GM21737 (cell line): ENCODE measurements around the gene MYO1F.

Experiments
- ATAC-seq: cut with Tn5 transposase; IDR thresholded peaks from one replicate; pipeline ENCODE4 v1.9.1; 2021; ENCODE audit warnings: mild to moderate bottlenecking, moderate library complexity; ENCODE audit not compliant: unreplicated experiment

The MYO1F gene

DNA sequence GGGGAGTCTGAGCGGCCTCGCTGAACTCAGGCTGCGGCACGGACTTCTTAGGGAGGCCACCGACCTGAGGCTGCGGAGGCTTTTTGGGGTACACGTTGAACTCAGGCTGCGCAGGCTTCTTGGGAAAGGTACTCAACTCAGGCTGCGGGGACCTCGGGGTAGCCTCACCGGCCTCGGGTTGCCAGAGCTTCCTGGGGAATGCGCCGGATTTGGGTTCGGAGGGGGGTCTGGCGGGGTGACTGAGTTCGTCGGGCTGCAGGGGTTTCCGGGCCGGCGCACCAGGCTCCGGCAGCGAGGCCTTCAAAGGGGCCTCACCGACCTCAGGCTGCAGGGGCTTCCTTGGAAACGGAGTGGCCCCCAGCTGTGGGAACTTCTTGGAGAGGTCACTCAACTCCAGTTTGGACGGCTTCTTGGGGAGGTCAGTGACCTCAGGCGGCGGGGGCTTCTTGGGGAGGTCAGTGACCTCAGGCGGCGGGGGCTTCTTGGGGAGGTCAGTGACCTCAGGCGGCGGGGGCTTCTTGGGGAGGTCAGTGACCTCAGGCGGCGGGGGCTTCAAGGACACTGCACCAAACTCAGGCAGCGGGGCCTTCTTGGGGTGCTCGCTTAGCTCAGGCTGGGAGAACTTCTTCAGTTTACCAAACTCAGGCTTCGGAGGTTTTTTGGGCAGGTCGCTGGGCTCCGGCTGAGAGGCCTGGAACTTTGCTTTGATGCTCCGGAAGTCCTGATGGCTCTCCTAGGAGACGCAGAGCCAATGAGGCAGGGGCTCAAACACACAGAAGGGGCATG lies 78.0 kb downstream of the MYO1F start:
- ATAC-seq: no peak

DNA sequence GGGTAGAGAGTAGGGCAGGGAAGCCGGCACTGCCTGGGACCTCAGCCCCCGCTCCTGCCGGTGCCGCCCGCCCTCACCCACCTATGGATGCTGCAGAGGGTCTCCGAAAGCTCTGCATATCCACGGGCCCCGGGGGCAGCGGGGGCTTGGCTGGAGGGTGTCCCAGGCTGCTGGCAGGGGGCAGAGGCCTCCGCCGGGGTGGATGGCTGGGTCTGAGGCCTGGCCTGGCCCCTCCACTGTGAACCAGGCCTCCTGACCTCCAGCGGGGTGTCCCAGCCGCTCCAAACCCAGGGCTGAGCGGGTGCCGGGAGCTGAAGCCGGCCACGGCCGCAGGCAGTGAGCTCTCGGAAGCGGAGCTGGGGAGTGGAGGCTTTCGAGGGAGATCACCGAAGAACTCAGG lies 78.9 kb downstream of the MYO1F start:
- no peak for ATAC-seq

DNA sequence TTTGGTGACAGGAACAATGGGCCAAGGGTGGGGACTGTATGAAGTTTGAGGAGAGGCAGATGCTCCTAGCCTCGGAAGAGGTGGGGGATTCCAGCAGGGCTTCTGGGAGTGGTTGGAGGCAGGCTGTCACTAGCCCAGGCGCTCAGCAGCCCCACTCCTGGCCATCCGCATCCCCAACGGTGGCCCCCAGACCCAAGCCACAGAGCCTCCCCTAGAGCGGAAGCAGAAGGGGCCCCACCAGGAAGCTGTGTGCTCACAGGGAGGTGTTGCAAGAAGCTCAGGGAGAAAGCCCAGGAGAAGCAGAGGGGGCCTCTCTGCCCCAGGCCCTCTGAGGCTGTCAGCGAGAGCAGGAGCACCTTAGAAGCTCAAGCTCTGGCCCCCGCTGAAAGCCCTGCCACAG lies 83.1 kb downstream of the MYO1F start:
- no peak for ATAC-seq

DNA sequence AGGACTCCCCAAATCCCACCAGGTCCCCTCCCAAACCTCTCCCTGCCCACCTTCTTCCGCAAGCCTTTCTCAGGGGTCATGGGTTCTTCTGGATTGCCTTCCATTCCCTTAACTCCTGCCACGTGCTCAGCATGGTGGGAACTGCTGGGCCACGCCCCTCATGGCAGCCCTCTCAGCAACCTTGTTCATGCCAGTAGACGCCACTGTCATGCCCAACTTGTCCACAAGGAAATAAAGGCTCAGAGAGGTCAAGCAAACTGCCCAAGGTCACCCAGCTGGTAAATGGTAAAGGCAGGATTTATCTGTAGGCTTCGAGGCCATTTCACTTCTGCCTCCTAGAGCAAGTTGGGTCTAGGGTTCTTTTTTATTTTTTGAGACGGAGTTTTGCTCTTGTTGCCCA lies 85.7 kb downstream of the MYO1F start:
- ATAC-seq: no peak

DNA sequence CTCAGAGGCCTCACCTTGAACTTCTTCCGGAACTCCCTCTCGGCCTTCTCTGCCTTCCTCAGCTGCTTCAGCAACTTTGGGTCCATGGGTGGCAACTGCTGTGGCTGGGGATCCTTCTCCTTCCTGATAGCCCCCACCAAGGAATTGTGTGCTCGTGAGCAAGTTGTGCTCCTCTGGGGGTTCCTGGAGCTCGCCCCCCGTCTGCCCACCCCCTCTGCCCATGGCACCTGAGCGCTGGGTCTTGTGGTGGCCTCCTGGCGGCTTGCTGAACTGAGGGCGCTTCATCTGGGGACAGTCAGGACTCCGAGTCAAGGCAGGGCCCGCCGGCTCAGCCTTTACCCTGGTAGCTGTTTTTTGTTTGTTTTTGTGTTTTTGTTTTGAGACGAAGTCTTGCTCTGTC lies 86.4 kb downstream of the MYO1F start:
- no peak for ATAC-seq

DNA sequence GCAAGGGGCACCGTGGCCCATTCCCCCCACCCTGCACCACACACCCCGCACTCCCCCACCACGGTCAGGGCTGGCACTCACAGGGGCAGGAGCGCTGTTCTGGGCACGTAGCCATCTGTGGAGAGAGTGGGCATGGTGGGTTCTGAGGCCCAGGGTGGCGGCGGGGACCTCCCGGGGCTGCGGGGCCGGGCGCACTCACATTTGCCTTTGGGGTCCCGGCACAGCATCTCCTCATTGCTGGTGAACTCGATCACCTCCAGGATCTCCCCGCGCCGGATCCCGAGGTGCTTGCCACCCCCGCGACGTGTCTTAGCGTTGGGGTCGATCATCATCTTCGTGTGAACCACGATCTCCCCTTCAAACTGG lies 86.9 kb downstream of the MYO1F start:
- ATAC-seq: no peak

DNA sequence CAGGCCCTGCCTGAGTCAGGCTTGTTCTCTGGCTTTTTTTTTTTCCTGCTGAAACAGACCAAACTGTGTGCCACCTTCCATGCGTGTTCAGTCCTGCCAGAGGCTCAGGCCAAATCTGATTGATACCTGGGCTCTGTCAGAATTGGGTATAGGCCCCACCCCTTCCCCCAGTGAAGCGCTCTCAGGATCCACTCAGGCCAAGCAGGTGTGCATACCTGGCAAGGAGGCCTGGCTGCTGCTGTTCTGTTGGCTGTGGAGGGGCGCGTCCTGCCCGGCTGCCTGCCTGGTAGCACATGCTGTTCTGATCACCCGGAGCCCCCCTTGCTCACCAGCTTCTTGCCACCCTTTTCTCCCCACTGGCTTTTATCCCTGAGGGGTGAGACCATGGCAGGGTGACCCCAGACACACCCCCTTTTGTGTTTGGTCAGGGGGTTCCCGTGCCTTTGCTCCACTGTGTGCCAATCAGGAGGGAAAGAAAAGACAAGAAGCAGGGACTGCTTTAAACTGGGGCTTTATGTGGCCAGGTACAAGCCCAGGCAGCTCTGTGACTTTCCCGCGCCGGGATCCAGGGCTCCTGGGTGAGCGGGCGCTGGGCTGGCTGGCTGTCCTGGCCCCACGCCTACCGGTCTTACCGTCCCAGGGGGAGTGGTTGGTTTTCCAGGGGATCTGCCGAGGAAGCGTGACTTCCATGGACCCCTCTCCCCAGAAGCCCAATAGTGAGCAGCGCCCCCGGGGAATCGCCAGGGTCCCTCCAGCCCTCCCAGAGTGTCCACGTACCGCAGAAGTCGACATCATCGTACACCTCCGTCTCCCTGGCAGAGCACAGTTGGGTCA lies 87.5 kb downstream of the MYO1F start:
- no peak for ATAC-seq

DNA sequence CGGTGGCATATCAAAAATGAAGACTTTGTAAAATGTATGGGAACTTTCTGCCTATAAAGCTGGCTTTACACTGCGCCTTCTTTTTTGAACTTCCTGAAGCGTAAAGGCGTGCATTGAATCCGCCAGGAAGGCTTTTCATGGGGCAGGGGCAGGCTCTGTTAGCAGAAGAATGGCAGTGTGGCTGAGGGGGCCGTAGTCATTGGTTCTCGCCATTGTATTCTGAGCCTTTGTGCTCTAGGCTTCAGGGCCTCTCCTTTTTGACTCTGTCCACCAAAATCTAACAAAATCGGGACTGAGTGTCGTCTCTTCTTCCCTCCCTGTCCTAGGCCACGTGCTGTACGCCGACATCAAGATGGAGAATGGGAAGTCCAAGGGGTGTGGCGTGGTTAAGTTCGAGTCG lies 88.9 kb downstream of the MYO1F start:
- ATAC-seq: no peak

DNA sequence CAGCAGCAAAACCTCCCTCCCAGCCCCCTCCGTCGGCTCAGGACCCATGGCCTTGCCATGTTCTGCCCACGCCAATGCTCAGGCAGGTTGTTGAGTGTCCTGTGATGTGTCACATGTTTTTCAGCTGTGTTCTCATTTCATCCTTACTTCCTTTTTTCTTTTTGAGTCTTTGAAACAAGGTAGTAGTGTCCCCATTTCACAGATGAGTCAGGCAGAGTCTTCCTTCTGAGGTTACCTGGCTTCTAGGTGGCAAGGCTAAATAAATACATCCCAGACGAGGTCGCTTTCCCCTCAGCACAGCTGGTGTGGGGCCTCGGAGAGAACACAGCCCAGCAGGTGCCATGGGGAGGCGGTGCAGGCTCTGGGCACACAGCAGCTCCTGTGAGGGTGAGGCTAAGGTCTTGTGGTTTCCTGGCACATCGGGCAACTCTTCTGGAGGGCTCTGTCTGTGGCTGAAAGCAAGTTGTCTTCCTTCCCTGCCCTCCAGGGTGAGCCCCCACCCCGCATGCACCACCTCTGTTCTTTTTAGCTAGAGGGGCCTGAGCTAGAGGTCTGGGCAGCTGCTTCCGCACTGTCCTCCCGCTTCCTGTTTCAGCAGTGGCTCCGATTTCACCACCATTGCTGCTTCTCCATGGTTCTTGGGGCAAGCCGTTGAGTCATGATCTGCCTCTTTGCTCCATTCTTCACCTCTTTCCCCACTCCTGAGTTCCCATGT lies 89.9 kb downstream of the MYO1F start:
- no peak for ATAC-seq

DNA sequence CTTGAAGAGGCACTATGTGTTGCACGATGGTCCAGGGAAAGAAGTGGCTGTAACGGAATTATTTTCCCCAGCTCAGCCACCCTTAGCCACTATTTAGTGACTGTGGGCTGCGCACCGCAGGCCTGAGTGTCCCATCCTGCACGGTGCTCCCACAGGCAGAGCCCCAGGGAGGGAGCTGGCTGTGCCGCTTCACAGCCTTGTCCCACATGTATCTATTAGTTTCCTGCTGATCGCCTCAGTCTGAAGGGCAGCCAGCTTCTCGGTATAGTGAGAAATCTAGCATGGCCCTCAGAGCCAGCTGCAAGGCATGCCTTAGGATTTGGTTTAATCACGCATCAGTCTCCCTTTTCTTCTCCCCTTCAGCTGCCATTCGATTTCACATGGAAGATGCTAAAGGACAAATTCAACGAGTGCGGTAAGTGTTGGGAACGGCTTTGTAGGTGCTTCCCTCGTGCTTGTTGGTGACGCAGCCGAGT lies 90.5 kb downstream of the MYO1F start:
- ATAC-seq: no peak

DNA sequence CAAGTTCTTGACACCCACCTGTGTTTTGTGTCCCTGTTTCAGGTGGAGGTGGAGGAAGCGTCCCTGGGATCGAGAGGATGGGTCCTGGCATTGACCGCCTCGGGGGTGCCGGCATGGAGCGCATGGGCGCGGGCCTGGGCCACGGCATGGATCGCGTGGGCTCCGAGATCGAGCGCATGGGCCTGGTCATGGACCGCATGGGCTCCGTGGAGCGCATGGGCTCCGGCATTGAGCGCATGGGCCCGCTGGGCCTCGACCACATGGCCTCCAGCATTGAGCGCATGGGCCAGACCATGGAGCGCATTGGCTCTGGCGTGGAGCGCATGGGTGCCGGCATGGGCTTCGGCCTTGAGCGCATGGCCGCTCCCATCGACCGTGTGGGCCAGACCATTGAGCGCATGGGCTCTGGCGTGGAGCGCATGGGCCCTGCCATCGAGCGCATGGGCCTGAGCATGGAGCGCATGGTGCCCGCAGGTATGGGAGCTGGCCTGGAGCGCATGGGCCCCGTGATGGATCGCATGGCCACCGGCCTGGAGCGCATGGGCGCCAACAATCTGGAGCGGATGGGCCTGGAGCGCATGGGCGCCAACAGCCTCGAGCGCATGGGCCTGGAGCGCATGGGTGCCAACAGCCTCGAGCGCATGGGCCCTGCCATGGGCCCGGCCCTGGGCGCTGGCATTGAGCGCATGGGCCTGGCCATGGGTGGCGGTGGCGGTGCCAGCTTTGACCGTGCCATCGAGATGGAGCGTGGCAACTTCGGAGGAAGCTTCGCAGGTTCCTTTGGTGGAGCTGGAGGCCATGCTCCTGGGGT lies 91.5 kb downstream of the MYO1F start:
- ATAC-seq: no peak

DNA sequence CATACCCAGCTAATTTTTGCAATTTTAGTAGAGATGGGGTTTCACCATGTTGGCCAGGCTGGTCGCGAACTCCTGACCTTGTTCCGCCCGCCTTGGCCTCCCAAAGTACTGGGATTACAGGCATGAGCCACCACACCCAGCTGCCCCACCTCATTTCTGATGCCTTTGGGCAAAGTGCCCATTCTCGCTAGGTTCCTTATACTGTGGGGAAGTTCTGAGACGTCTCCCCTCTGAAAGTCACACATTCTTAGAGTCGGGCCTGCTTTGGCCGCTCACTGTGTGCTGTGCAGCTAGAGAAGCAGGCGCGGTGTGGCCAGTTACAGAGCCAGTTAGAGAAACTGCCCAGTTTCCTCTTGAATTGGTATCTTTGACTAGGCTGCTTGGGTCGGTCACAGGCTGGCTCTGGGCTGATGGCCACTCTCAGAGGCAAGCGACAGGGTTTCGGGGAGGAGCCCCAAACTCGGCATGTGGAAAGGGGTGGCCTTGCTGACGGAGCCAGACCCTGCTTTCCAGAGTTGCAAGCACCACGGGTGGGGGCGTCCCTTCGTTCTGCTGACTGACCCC lies 92.8 kb downstream of the MYO1F start:
- ATAC-seq: no peak

DNA sequence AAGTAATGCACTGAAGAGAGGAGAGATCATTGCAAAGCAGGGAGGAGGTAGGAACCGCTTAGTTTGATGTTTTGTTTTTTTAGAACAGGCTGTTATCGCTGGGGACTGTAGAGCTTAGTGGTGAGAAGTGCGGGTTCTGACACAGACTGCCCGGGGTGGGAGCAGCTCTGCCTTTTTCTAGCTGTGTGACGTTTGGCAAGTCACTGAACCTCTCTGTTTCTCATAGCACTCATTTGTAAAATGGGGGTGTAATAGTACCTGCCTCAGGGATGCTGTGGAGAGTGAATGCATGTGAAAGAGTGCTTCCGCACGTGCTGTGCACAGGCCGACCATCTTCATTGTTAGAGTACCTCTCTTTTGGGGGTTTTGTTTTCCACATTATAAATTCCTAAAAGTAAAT lies 94.1 kb downstream of the MYO1F start:
- ATAC-seq: no peak

DNA sequence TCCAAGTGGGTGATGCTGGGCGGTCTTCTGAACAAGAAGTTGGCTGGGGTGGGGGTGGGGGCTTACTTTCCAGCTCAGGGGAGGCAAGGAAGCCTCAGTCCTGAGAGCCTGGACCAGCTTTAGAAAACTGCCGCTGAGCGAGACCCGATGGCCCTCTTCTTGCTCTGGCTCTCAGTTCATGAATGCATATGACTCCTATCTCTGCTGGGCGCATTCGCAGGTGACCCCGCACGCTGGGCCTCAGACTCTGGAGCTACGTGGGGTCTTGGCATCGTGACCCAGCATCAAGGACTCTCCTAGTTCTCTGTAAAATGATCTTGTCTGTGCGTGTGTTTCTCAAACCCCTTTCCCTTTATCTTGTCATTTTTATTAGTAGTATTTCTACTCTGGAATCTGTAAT lies 94.5 kb downstream of the MYO1F start:
- ATAC-seq: no peak

DNA sequence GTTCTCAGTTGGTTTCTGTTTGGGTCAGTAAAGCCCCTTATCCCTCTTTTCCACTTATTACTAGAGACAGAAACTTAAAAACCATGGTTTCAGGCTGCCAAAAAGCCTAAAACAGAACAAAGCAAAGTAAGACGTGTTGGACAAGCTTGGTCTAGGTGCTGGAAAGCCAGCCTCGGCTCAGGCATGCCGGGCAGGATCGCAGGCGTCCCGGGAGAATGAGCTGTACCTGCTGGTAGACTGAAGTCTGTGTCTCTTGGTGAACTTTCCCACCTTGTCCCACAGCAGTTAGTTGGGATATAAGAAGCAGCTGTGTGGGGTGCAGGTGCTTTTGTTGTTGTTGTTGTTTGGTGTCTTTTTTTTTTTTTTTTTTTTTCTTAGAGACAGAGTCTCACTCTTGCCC lies 95.6 kb downstream of the MYO1F start:
- ATAC-seq: no peak

DNA sequence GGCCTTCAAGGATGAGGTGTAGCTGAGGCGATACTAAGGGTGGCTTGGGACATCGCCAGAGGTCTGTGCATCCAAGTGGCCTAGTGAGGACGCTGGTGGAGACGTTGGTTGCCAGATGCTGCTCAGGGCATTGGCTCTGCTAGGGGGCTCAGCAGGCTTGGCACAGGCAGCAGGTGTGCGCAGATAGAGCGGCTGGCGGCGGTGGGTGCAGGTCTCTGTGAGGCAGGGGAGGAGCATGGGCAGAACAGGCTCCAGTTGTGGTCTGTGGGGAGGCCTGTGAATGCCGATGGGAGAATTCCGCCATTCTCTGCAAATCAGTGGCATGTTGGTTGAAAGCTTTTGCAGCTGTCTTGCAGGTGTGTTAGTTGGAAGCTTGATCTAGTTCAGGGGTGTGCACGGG lies 96.0 kb downstream of the MYO1F start:
- ATAC-seq: no peak

DNA sequence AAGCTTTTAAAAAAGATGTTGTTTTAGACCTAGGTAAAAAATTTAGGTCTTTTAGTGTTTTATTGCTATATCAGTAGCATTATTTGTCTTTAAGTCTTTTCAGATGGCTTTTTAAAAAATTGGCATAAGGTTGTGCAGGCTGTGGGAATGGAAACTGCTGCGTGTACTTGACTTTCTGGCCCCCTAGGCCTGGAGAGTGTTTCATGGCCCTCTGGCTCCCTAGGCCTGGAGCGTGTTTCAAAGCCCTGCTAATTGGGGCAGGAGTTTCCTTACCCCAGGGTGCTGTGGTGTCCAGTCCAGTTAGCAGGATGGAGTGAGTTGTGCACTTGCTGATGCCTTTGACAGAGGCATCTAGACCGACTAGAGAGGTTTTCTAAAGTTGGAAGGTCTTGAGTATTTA lies 98.6 kb downstream of the MYO1F start:
- no peak for ATAC-seq

DNA sequence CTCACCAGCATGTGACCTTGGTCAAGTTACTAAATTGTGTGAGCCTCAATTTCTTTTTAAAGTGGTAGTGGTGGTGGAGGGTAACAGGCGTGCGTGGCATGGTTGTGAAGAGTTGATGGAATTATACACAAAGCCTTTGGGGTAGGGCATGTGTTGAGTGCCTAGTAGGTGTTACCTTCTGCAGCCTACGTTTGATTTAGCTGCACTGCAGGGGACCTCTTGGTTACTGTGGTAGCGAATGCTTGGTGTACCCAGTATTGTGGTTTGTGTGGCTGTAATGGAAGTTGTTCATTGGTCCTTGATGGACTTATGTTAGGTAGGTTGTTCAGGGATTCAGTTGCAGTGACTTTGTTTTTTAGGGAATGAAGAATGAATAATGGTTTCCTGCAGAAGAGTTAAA lies 99.4 kb downstream of the MYO1F start:
- ATAC-seq: no peak

DNA sequence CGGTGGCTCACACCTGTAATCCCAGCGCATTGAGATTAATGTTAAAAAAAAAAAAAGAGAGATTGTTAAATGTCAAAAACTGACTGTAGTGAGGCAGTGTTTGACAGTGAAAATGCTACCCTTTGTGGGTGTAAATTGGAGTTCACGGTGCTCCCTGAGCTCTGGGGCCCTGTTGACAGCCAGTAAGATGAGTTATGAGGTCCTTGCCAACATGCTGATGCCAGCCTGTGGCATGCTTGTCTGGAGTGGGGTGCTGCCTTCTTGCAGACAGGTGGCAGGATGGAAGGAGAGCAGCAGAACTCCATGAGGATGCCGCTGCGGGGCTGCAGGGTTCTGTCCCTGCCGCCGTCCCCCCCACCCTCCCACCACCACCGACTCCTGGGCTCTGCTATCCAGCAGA lies 100.7 kb downstream of the MYO1F start:
- no peak for ATAC-seq

DNA sequence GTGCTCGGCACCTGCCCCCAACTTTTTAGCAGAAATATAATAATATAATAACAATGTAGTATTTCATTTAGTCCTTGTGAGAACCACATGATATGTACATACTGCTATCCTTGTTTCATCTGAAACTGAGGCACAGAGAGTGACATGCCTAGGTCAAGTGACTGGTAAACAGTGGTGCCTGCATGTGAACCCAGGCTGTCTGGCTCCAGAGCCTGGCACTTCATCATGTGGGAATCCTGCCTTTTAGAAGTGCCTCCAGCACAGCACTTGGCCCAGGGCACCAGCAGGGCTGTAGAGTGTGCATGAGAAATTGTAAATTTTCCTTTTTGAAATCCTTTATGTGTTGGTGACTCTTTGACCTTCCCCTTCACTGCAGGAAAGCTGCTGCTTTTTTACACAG lies 102.2 kb downstream of the MYO1F start:
- no peak for ATAC-seq
